Keratinocyte (primary cell): Measurements from ENCODE around the gene TEP1. TPM values are rescaled to one million over a fixed set of nuclear protein-coding genes. Genes with fewer than 3 reads are reported as not detected.
A peak's percentile ranks its signal among the peaks of the same experiment; 100 is the strongest.
"Not testable (repeated sequence)": the region's sequence is repeated elsewhere in the genome, so short reads cannot be mapped to it uniquely, and the experiment has no call there.

Experiments
- DNase-seq: peaks from one replicate; pipeline ENCODE4 v3.0.0-alpha.2; 2011; ENCODE audit warnings: low read depth, missing footprints, low spot score
- FAIRE-seq: peaks from 2 replicates; lab custom pipeline; 2011; peaks lifted over from hg19 to GRCh38; lab: Jason Lieb, UNC
- H2AFZ ChIP-seq: 2 replicates; pipeline ENCODE4 v1.6.0; 2012; ENCODE audit warnings: low read length, control low read depth, inconsistent platforms; ENCODE audit not compliant: control insufficient read depth
- H3K27ac ChIP-seq: 2 replicates; pipeline ENCODE4 v1.5.1; 2011; ENCODE audit warnings: low read length; ENCODE audit not compliant: control insufficient read depth, insufficient read depth
- H3K27me3 ChIP-seq: 3 replicates; pipeline ENCODE4 v1.6.0; 2011; ENCODE audit warnings: low read length; ENCODE audit not compliant: control insufficient read depth, insufficient read depth; ENCODE audit errors: extremely low read depth
- H3K36me3 ChIP-seq, 2 experiments: 2 replicates in 1 of 2; 3 replicates in 1 of 2; pipeline ENCODE4 v1.5.1; 2011; ENCODE audit warnings: low read length in 2 of 2, mild to moderate bottlenecking in 1 of 2; ENCODE audit not compliant: control insufficient read depth in 2 of 2, insufficient read depth in 2 of 2; ENCODE audit errors: extremely low read depth in 1 of 2
- H3K4me1 ChIP-seq: 3 replicates; pipeline ENCODE4 v1.5.1; 2011; ENCODE audit warnings: low read length; ENCODE audit not compliant: control insufficient read depth, insufficient read depth; ENCODE audit errors: extremely low read depth
- H3K4me2 ChIP-seq: 3 replicates; pipeline ENCODE4 v1.6.0; 2011; ENCODE audit warnings: low read depth, low read length; ENCODE audit not compliant: control insufficient read depth, insufficient read depth; ENCODE audit errors: extremely low read depth
- H3K4me3 ChIP-seq, 3 experiments: fragments of 200-600 bp in 1 of 3; sonication (generic) in 1 of 3; 2 replicates in 2 of 3; 3 replicates in 1 of 3; pipeline ENCODE4 v1.5.1; 2011 to 2016; ENCODE audit warnings: low read length in 3 of 3, mild to moderate bottlenecking in 3 of 3, control low read depth in 2 of 3, inconsistent platforms in 1 of 3, low read depth in 1 of 3, mixed read lengths in 1 of 3, mixed run types in 1 of 3, moderate library complexity in 1 of 3; ENCODE audit not compliant: control insufficient read depth in 2 of 3, insufficient read depth in 2 of 3; ENCODE audit errors: extremely low read depth in 1 of 3
- H3K79me2 ChIP-seq: 2 replicates; pipeline ENCODE4 v1.6.0; 2012; ENCODE audit warnings: low read length; ENCODE audit not compliant: control insufficient read depth, insufficient read depth
- H3K9ac ChIP-seq: 3 replicates; pipeline ENCODE4 v1.6.0; 2011; ENCODE audit warnings: low read length; ENCODE audit not compliant: control insufficient read depth, insufficient read depth; ENCODE audit errors: extremely low read depth
- H3K9me1 ChIP-seq: 3 replicates; pipeline ENCODE4 v1.6.0; 2011; ENCODE audit warnings: low read length; ENCODE audit not compliant: control insufficient read depth, insufficient read depth; ENCODE audit errors: extremely low read depth
- H3K9me3 ChIP-seq: 2 replicates; pipeline ENCODE4 v1.5.1; 2012; ENCODE audit warnings: low read depth, low read length; ENCODE audit not compliant: control insufficient read depth
- H4K20me1 ChIP-seq: 3 replicates; pipeline ENCODE4 v1.6.0; 2011; ENCODE audit warnings: low read length; ENCODE audit not compliant: control insufficient read depth, insufficient read depth; ENCODE audit errors: extremely low read depth
- CTCF ChIP-seq, 3 experiments: IDR thresholded peaks in 1 of 3; conservative IDR thresholded peaks in 1 of 3; optimal IDR thresholded peaks in 1 of 3; 2 replicates in 2 of 3; 3 replicates in 1 of 3; pipeline versions ENCODE3 to v1.5.1; 2011; ENCODE audit warnings: low read length in 3 of 3, mild to moderate bottlenecking in 3 of 3, moderate library complexity in 2 of 3, control low read depth in 1 of 3, inconsistent platforms in 1 of 3; ENCODE audit not compliant: insufficient read depth in 2 of 3; ENCODE audit errors: extremely low read depth in 1 of 3
- EZH2 ChIP-seq: IDR thresholded peaks from one replicate; pipeline ENCODE4 v1.6.1; 2012; ENCODE audit warnings: inconsistent platforms, mild to moderate bottlenecking, low read length, moderate library complexity
- dilution Hi-C: fragments of 300-500 bp; cut with MboI; formaldehyde crosslinking; loops from one replicate; pipeline ENCODE4 v1.7.0; 2020; ENCODE audit warnings: low sequenced_read_pairs; ENCODE audit not compliant: extremely low pct_ligation_motif_present
- polyA plus RNA-seq, 5 experiments: library from polyadenylated mRNA; depleted of rRNA in 3 of 5; stranded (reverse) in 3 of 5; stranded (forward) in 1 of 5; unstranded in 1 of 5; fragments of >200 nt; gene quantifications; 1 replicate in 1 of 5; 2 replicates in 3 of 5; 3 replicates in 1 of 5; pipeline versions ENCODE4 v1.2.1 to v1.2.3, GENCODE V29; 2011 to 2012; ENCODE audit warnings: missing spikeins in 2 of 5, low read depth in 1 of 5, low replicate concordance in 1 of 5

TEP1 gene
- polyA plus RNA-seq, 1 donor (not counting 4 experiments of a cell fraction or from before 2014, with no cell fraction given): 16.6 TPM

- FAIRE-seq: peak; percentile 83
- Histone ChIP-seq H3K27ac (peak within 1 kb of the TSS; percentile 100), H2AFZ (peak within 1 kb of the TSS; percentile 98), H3K4me3 (peak within 1 kb of the TSS; percentile 76 to 92 (median 77)), H3K9me3 (no peaks in the 10 kb centered on the region), H3K4me1 (peaks cover 11% of the 10 kb centered on the region), H3K36me3 (peaks cover 22 to 23% of the 10 kb centered on the region in 2 experiments), H3K4me2 (peak within 1 kb of the TSS; percentile 75), H3K9me1 (no peaks in the 10 kb centered on the region), H4K20me1 (peaks cover 3% of the 10 kb centered on the region), H3K79me2 (peaks cover 44% of the 10 kb centered on the region), H3K27me3 (no peaks in the 10 kb centered on the region), H3K9ac (peak within 1 kb of the TSS; percentile 100)
- TF ChIP-seq EZH2: no peak
- TF ChIP-seq CTCF (optimal IDR thresholded peaks at IDR 0.05 in 1 of 3, IDR thresholded peaks at IDR 0.05 in 1 of 3, conservative IDR thresholded peaks at IDR 0.05 in 1 of 3; ENCODE audit: extremely low read depth in 1 of 3, insufficient read depth in 2 of 3, low read length in 3 of 3): no peak
- peak; percentile 95 for DNase-seq
- dilution Hi-C loops: no loop called here
Measured at GRCh38 chr14:20454516-20455354, 41.4 kb upstream of the TEP1 start, which contains the start of the genes APEX1 and OSGEP. Gene APEX1, plus strand, starts transcription at chr14:20455226. Its CDS starts 420 bp downstream, at chr14:20455646. Gene OSGEP, minus strand, starts transcription at chr14:20454812. Its CDS starts 129 bp downstream, at chr14:20454683.

- H4K20me1 ChIP-seq, H2AFZ ChIP-seq, H3K9me3 ChIP-seq, DNase-seq, FAIRE-seq, H3K27ac ChIP-seq, H3K4me2 ChIP-seq, H3K4me3 ChIP-seq, dilution Hi-C loops, H3K27me3 ChIP-seq, H3K9me1 ChIP-seq, H3K9ac ChIP-seq: not testable (repeated sequence)
- Histone ChIP-seq H3K36me3 (peaks cover 14 to 17% of the 10 kb centered on the region in 2 experiments), H3K4me1 (peaks cover 11% of the 10 kb centered on the region), H3K79me2 (peaks cover 35% of the 10 kb centered on the region)
Measured at GRCh38 chr14:20452831-20453230, 39.5 kb upstream of the TEP1 start.
